Left lobe of liver (tissue), 2 donors: Measurements from ENCODE around the gene ROR1. TPM values are rescaled to one million over a fixed set of nuclear protein-coding genes. Genes with fewer than 3 reads are reported as not detected.

Source experiments
- ATAC-seq: fragments of 200-7000 bp; cut with Tn5 transposase; one replicate; pipeline ENCODE4 v1.9.1; 2020; ENCODE audit warnings: mild to moderate bottlenecking, moderate library complexity
- DNase-seq: peaks from one replicate; pipeline ENCODE4 v3.0.0-alpha.2; 2020; ENCODE audit warnings: low spot score
- total RNA-seq: library from RNA; stranded (reverse); gene quantifications from one replicate; pipeline ENCODE4 v1.2.1, GENCODE V29; 2021
- donor health status: DM: no; HTN: no; CAD: no; lungs with moderate emphysema.
- donor health status: DM: no; HTN: yes; CAD: no.

The ROR1 gene
- total RNA-seq, 1 donor from 2014 or later, result 0.28 TPM

DNA sequence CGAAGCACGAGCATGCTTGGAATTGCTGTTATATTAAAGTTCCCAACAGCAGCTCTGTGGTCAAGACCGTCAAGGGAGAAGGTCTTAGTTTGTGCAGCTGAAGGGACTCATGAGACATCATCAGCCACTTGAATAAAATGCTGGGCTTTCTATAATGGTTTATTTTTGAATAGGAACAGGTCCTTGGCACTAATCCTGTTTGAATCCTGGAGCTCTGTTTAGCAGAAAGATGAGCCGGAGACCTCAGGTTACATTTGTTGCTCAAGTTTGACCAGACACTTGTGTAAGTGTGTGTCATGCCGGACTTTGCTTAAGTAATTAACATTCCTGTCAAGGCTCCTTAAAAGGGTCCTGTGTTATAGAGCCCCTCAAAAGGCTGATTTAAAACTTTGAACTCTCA is 186.5 kb downstream of the ROR1 start:
- ATAC-seq, result no peak

GRCh38 chr1:63966016-63966415 is 192.2 kb downstream of the ROR1 start:
- ATAC-seq (no peak), DNase-seq (no peak)

More for the DNA sequence above, 186.5 kb downstream of the ROR1 start:
- no peak for DNase-seq

DNA sequence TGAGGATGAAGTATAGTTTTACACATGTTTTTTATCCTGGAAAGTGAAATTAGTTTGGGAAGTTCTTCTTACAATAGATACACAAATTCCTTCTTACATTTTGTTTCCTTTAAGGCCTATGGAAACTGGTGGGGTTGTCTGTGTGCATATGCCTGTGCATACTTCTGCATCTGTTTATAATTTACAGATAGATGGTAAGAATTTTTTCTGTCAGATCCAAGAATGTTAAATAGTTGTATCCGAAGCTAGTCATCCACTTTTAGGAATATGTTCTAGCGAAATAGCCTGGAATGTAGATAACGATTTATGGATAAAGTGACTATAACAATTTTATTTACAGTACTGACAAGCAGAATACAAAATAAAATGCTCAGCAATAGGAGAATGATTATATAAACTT is 194.1 kb downstream of the ROR1 start:
- DNase-seq (no peak), ATAC-seq (no peak)

GRCh38 chr1:63968663-63969440 is 195.0 kb downstream of the ROR1 start:
- DNase-seq, result no peak

DNA sequence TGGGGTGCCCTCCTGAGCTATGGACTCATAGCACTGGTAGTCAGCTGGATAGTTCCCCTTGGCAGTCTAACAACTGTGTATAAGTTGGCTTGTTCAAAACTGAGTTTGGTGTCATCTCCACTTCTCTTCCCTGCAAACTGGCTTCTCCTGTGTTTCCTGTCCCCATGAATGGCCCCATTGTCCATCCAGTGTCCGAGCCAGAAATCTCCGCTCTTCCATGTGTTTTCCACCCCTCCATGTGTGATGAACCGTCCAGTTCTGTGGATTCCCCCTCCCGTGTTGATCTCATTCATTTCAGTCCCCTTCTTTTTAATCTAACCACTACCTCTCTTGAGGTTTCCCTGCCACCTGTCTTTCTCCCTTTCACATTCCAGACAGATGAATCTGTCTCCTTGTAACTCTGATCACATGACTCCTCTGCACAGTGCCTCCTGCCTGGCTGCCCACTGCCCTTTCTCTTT is 195.7 kb downstream of the ROR1 start:
- ATAC-seq (no peak), DNase-seq (no peak)

More at GRCh38 chr1:63968663-63969440, 195.0 kb downstream of the ROR1 start:
- no peak for ATAC-seq

- ATAC-seq (no peak), DNase-seq (no peak)
These were observed 197.7 kb downstream of the ROR1 start for GRCh38 chr1:63971557-63971956.

DNA sequence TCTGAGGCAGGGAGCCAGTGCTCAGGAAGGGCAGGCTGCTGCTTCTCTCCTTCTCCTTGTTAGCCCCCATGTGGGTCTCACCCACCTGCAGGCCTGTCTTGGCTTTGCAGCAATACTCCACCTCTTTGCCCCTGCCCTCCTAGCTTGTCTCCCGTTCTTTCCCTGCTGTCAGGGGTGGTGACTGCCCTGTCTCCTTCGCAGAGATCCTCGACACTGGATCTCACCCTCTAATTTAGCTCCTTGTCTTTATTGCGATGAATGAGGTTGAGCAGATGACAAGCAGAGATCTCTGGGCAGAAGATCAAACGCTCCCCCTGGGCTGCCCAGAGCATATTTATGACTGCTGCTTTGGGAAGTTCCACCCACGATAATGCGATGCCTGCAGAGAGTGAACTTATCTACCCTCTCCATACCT is 199.2 kb downstream of the ROR1 start:
- ATAC-seq, result no peak

DNA sequence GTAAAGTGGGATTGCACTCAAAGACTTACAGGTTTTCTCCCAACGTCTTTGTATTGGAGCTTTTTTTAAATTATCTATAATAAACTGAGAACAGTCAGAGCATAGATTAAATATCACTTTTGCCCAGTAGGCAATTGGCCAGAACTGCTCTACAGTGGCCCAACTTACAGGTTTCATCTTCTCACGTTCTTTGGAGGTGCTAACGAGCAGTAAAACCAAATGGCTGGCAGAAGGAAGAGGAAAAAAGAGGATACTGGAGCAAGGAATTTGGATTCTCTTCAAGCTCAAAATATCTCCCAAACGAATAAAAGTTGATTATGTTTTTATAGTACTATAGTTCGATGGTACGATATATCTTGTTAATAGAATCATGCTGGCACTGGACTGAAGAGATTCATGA is 201.1 kb downstream of the ROR1 start:
- ATAC-seq, result no peak
- no peak for DNase-seq

More for the DNA sequence above, 199.2 kb downstream of the ROR1 start:
- no peak for DNase-seq

- ATAC-seq, result peak; percentile 17
- DNase-seq, result no peak
These were observed 201.7 kb downstream of the ROR1 start for GRCh38 chr1:63975481-63975880.

- DNase-seq, result no peak
- ATAC-seq, result no peak
These were observed 202.2 kb downstream of the ROR1 start for GRCh38 chr1:63976006-63976405.

GRCh38 chr1:63977466-63977865 is 203.6 kb downstream of the ROR1 start:
- DNase-seq (no peak), ATAC-seq (no peak)

- DNase-seq (no peak), ATAC-seq (peak; percentile 51)
These were observed 207.1 kb downstream of the ROR1 start for GRCh38 chr1:63980740-63981407.

- ATAC-seq (no peak), DNase-seq (no peak)
These were observed 207.6 kb downstream of the ROR1 start for GRCh38 chr1:63981408-63981773.

- ATAC-seq (no peak), DNase-seq (no peak)
These were observed 208.4 kb downstream of the ROR1 start for GRCh38 chr1:63982201-63982600.

- no peak for ATAC-seq
- no peak for DNase-seq
These were observed 209.8 kb downstream of the ROR1 start for GRCh38 chr1:63983391-63984256.

- DNase-seq (no peak), ATAC-seq (no peak)
These were observed 210.6 kb downstream of the ROR1 start for GRCh38 chr1:63984257-63984929.

DNA sequence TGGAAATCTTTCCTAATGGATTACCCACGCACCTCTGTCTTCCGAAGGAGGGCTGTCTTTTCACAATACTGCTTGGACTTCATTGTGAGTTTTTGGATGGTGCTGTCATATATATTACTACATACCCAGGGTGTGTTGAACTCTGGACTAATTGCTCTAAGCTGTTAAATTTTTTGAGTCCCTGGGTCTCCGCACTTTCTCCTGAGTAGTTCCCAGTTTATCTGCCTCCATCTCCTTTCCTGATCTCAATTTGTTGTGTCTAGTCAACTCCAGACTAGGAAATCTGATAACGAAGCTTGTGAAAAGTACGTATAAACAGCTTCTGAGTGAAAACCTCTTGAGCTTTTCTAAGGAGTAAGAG is 211.1 kb downstream of the ROR1 start:
- ATAC-seq, result no peak
- DNase-seq, result no peak

DNA sequence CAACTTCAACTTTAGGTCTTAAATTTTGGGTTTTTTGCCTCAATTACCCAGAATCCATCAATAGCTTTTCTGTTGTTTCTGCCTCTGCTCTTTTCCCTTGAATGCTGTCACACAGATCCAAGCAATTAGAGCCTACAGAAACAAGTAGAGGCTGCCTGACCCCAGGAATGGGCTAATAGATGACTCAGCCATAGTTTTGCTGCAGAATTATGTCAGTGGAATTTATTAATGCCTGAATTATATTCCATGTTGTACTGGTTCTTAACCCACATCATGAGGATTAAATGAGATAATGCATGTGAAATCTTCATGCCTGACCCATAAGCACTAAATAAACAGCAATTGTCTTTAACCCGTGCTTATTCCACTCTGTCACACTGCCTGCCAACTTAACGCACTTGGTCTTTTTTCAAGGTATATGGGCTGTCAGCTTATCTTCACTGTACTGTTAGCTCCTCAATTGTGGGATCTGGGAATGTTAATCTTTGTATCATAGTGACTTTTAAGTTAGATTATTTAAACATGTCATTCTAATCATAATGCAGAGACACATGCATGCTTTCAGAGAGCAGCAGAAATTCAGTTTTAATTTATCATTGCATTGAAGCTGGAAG is 213.3 kb downstream of the ROR1 start:
- ATAC-seq (no peak), DNase-seq (no peak)

GRCh38 chr1:63987628-63988024 is 213.8 kb downstream of the ROR1 start:
- no peak for ATAC-seq

GRCh38 chr1:63988941-63989340 is 215.1 kb downstream of the ROR1 start:
- DNase-seq (no peak), ATAC-seq (no peak)

More at GRCh38 chr1:63987628-63988024, 213.8 kb downstream of the ROR1 start:
- no peak for DNase-seq
